T-helper 1 cell treated with Interleukin-12 subunit alpha and Interleukin-12 subunit beta and Interleukin-4 antibody, amounts not matched to agents 30 ng/mL and 1 ng/mL, for 36 hours (primary cell): ENCODE data around the gene ADGRL3. TPM values are rescaled to one million over a fixed set of nuclear protein-coding genes. Genes with fewer than 3 reads are reported as not detected.

Experiments
- intact Hi-C: fragments of 100-400 bp; cut with micrococcal nuclease; formaldehyde crosslinking; loops from one replicate; pipeline ENCODE4 v1.15.1; 2024
- total RNA-seq: library from RNA; stranded (reverse); gene quantifications from 2 replicates; pipeline ENCODE4 v1.2.3, GENCODE V29; 2022

ADGRL3 gene
- total RNA-seq, 1 donor from 2014 or later = not detected

- intact Hi-C loops = no loop called here
These were observed 870.2 kb downstream of the ADGRL3 start for GRCh38 chr4:62070291-62070852.

GRCh38 chr4:62075089-62075488 lies 875.0 kb downstream of the ADGRL3 start:
- intact Hi-C loops = no loop called here

- intact Hi-C loops = no loop called here
These were observed 875.4 kb downstream of the ADGRL3 start for GRCh38 chr4:62075521-62075920.

- intact Hi-C loops = no loop called here
These were observed 877.3 kb downstream of the ADGRL3 start for GRCh38 chr4:62077406-62077805.

- intact Hi-C loops = no loop called here
These were observed 880.3 kb downstream of the ADGRL3 start for GRCh38 chr4:62080431-62080830.

- intact Hi-C loops = no loop called here
These were observed 887.6 kb downstream of the ADGRL3 start for GRCh38 chr4:62087706-62088105.

- intact Hi-C loops = no loop called here
These were observed 893.6 kb downstream of the ADGRL3 start for GRCh38 chr4:62093735-62094134.

GRCh38 chr4:62096881-62097280 lies 896.8 kb downstream of the ADGRL3 start:
- intact Hi-C loops = no loop called here

- intact Hi-C loops = no loop called here
These were observed 915.1 kb downstream of the ADGRL3 start for GRCh38 chr4:62115216-62115615.

- intact Hi-C loops = no loop called here
These were observed 917.8 kb downstream of the ADGRL3 start for GRCh38 chr4:62117886-62118285.

GRCh38 chr4:62118558-62118957 lies 918.4 kb downstream of the ADGRL3 start:
- intact Hi-C loops = no loop called here

- intact Hi-C loops = no loop called here
These were observed 919.1 kb downstream of the ADGRL3 start for GRCh38 chr4:62119195-62119594.

GRCh38 chr4:62126064-62126732 lies 926.1 kb downstream of the ADGRL3 start:
- intact Hi-C loops = no loop called here
